GM21367 (cell line): ENCODE data around the gene IQCK.

ENCODE experiments used
- ATAC-seq: cut with Tn5 transposase; IDR thresholded peaks from one replicate; pipeline ENCODE4 v1.9.1; 2021; ENCODE audit not compliant: unreplicated experiment

IQCK gene

GRCh38 chr16:19753815-19754643 is 36.0 kb downstream of the IQCK start:
- ATAC-seq = no peak

GRCh38 chr16:19754644-19755036 is 36.6 kb downstream of the IQCK start:
- no peak for ATAC-seq

- ATAC-seq = no peak
These were observed 37.2 kb downstream of the IQCK start for GRCh38 chr16:19755268-19755667.

GRCh38 chr16:19757026-19757425 is 39.0 kb downstream of the IQCK start:
- ATAC-seq = no peak

- ATAC-seq = no peak
These were observed 39.9 kb downstream of the IQCK start for GRCh38 chr16:19757762-19758595.

GRCh38 chr16:19760356-19761060 is 42.4 kb downstream of the IQCK start:
- no peak for ATAC-seq

- no peak for ATAC-seq
These were observed 47.9 kb downstream of the IQCK start for GRCh38 chr16:19765860-19766553.

GRCh38 chr16:19766554-19766884 is 48.4 kb downstream of the IQCK start:
- ATAC-seq = no peak

GRCh38 chr16:19766988-19767387 is 48.9 kb downstream of the IQCK start:
- ATAC-seq = no peak

- no peak for ATAC-seq
These were observed 49.4 kb downstream of the IQCK start for GRCh38 chr16:19767497-19767896.

GRCh38 chr16:19769239-19769638 is 51.2 kb downstream of the IQCK start:
- ATAC-seq = no peak

- no peak for ATAC-seq
These were observed 53.0 kb downstream of the IQCK start for GRCh38 chr16:19771040-19771439.

GRCh38 chr16:19771796-19772195 is 53.7 kb downstream of the IQCK start:
- no peak for ATAC-seq

- no peak for ATAC-seq
These were observed 56.0 kb downstream of the IQCK start for GRCh38 chr16:19774024-19774423.

- ATAC-seq = no peak
These were observed 58.1 kb downstream of the IQCK start for GRCh38 chr16:19776147-19776546.

GRCh38 chr16:19776565-19776964 is 58.5 kb downstream of the IQCK start:
- no peak for ATAC-seq

GRCh38 chr16:19780321-19780720 is 62.2 kb downstream of the IQCK start:
- ATAC-seq = no peak

- no peak for ATAC-seq
These were observed 63.2 kb downstream of the IQCK start for GRCh38 chr16:19781226-19781625.

- ATAC-seq = no peak
These were observed 65.5 kb downstream of the IQCK start for GRCh38 chr16:19783363-19784182.

GRCh38 chr16:19784183-19784736 is 66.2 kb downstream of the IQCK start:
- ATAC-seq = no peak
